NCI-H748 (cell line): ENCODE data around the gene GTF3C2.

Source experiments
- DNase-seq: peaks from one replicate; lab custom pipeline; 2025; ENCODE audit not compliant: unreplicated experiment; lab: John Stamatoyannopoulos, UW

Gene GTF3C2, protein sequence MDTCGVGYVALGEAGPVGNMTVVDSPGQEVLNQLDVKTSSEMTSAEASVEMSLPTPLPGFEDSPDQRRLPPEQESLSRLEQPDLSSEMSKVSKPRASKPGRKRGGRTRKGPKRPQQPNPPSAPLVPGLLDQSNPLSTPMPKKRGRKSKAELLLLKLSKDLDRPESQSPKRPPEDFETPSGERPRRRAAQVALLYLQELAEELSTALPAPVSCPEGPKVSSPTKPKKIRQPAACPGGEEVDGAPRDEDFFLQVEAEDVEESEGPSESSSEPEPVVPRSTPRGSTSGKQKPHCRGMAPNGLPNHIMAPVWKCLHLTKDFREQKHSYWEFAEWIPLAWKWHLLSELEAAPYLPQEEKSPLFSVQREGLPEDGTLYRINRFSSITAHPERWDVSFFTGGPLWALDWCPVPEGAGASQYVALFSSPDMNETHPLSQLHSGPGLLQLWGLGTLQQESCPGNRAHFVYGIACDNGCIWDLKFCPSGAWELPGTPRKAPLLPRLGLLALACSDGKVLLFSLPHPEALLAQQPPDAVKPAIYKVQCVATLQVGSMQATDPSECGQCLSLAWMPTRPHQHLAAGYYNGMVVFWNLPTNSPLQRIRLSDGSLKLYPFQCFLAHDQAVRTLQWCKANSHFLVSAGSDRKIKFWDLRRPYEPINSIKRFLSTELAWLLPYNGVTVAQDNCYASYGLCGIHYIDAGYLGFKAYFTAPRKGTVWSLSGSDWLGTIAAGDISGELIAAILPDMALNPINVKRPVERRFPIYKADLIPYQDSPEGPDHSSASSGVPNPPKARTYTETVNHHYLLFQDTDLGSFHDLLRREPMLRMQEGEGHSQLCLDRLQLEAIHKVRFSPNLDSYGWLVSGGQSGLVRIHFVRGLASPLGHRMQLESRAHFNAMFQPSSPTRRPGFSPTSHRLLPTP

DNA sequence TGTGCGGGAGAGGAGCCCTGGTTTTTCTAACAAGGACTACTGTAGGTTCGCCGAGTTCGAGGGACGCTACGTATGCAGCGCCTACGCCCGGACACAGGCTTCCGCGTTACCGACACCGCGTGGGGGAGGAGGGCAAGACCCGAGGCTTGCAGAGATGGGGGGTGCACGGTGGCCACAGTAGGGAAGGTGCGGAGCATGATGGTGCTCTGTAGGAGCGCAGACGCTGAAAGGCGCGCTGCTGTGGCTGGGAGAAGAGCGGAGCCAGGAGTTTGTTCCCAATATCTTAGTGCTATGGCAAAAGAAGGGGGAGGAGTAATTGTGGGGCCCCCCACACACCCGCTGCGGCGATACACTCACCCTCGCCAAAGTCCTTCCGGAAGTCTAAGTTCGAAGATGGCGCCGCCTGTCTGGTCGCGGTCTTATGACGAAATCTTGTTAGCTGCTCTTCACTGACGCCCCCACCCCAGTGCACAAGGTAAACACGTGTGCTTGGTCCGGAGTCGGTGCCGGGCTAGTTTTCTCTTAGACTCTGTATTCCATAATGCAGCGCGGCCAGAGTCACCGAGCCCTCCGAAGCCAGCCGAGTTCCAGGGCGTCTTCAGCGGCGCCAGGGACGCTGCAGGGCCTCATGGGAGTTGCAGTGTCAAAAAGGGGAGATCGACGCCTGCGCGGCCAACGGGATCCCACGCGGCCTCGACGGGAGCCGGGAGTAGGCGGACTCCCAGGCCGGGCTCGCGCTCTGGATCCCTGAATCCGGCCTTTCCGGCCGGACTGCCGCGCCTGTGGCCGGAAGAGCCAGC lies at the start of gene GTF3C2:
TSS of gene GTF3C2 (minus strand) at position 383 of the 800 bp plus-strand sequence. CDS start 13,210 bp downstream, outside the sequence.
- peak; percentile 99 for DNase-seq

DNA sequence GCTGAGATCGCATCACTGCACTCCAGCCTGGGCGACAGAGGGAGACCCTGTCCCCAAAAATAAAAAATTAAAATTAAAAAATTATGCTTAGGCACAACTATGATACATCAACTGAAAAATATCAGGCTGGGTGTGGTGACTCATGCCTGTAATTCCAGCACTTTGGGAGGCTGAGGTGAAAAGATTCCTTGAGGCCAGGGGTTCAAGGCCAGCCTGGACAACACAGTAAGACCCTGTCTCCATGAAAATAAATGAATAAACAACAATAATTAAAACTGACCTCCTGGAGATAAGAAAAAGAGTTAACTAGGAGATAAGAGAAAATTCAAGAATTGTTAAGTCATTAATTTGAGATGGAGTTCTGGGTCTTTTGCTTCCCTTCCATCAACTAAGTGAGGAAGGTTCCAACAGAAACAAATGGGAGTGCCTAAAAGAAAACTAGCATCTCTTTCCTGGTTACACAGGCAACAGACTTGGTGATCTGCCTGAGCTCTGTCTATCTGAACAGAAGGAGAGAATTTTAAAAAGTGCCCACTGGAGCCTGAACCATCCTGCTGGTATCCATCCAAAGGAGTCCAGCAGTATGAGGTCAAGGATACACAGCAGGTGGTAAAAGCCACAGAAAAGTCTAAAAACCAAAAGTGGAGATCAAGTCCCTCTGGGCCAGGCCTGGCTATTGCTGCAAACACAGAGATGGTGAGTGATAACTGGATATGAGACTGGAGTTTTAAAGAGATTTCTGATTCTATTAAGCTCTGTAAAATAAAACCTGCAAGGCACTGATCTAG lies 44.0 kb upstream of the GTF3C2 start:
- no peak for DNase-seq

DNA sequence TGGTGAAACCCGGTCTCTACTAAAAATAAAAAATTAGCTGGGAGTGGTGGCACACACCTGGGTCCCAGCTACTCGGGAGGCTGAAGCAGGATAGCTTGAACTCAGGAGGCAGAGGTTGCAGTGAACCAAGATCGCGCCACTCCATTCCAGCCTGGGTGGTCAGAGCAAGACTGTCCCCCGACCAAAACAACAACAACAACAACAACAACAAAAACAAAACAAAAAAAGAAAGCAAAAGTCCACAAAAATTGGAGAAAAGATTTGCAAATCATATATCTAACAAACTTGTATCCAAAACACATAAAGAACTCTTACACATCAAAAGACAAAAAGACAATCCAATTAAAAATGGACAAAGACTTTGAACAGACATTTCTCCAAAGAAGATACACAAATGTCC lies 42.4 kb upstream of the GTF3C2 start:
- DNase-seq: no peak

DNA sequence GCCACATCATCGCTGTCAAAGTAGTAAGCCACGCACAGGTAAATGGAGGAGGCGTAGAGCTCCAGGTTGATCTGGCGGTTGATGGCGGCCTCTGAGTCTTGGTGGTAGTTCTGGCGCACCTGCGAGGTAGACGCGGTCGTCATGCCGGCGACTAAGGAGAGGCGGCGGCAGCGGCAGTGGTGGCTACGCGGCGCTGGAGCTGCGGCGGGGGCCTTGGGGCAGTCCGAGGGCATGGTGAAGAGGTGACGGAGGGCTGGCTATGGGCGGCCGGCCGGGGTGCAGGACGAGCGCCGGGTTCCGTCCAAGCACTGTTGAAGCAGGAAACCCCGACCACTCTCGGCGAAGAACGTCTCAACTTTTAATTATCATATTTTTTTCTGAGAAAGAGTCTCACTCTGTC lies 36.7 kb upstream of the GTF3C2 start:
- DNase-seq: no peak

DNA sequence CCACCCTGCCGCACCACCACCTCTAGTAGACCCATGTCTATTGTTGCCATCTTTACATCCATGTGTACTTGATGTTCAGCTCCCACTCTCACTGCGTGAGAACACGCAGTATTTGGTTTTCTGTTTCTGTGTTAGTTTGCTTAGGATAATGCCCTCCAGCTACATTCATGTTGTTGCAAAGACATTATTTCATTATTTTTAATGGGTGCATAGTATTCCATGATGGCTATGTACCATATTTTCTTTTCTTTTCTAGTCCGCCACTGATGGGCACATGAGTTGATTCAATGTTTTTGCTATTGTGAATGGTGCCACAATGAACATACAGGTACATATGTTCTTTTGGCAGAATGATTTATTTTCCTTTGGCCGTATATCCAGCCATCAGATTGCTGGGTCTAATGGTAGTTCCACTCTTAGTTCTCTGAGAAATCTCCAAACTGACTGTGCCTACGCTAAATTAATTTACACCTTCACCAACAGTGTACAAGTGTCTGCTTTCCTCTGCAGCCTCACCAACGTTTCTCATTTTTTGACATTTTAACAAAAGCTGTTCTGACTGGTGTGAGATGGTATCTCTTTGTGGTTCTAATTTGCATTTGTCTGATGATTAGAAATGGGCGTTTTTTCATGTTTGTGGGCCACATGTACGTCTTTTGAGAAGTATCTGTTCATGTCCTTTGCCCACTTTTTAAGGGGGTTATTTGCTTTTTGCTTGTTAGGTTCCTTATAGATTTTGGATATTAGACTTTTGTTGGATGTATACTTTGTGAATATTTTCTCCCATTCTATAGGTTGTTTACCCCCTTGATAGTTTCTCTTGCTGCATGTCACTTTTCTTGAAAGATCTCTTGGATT lies 34.5 kb upstream of the GTF3C2 start:
- DNase-seq: no peak

DNA sequence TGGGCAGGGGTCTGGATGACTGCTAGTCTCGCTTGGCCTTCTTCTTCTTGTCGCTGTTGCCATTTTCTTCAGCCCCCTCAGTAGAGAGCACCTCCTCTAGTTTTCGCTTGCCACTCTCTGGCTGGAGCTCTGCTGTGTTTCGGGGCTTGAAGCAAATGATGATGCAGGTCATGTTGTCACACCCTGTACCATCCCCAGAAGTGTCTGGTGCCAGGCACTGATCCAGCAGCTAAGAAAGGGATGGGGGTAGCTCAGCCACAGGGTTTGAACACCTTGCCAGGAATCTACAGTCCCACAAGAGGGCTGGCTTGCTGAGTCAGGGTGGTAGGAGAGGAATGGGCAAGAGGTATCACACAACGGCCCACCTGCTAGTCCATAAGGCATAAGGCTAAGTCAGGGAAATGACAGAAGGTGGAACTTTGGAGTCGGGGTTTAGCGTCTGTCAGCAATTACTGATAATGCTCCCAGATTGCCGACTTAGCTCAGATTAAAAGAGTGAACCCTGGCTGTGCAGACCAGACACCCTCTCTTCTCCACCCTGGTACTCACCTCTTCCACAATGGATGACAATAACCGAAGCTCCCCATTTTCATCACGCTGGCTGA lies 25.1 kb upstream of the GTF3C2 start:
- DNase-seq: no peak

DNA sequence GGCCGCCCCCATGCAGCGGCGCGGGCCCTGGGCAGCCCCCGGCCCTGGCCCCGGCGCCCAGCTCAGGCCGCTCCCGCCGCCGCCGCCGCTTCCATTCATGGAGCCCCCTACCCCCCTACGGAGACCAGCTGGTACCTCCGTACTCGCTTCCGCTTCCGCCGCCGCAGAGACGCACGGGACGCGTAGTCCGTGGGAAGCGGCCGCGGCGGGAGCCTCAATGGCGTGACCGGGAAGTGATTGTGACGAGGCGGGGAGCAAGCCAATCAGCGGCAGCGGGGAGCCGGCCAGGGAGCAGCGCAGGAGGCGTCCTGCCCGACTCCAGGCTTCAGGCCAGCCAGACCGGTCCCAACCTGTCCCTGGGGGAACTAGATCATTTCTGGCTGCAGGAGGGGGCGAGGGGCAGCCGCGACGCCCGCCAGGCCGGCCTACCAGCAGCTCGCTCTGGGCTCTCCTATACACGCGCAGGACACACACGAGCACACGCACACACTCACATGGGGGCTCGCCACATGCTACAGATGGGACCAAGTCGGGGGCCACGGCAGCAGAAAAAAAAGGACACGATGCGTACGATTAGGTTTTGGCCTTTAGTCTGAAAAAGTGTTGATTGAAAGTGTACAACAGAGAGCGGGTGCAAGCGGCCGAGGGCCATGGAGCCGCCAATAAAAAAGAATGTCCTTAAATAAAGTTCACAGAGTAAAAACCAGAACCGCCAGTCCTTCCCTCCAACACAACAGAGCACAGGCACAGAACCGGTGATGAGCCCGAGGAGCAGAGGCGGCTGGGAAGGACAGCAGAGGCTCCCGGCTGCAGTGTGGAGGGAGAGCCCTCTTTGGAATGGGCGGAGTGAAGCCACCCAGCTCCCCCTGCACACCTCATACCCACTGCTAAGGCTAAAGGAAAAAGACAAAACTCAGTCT lies 24.3 kb upstream of the GTF3C2 start, which contains the start of gene ZNF513:
TSS of gene ZNF513 (minus strand) at position 109 of the 920 bp plus-strand sequence. CDS start 208 bp downstream, outside the sequence.
- peak; percentile 97 for DNase-seq

DNA sequence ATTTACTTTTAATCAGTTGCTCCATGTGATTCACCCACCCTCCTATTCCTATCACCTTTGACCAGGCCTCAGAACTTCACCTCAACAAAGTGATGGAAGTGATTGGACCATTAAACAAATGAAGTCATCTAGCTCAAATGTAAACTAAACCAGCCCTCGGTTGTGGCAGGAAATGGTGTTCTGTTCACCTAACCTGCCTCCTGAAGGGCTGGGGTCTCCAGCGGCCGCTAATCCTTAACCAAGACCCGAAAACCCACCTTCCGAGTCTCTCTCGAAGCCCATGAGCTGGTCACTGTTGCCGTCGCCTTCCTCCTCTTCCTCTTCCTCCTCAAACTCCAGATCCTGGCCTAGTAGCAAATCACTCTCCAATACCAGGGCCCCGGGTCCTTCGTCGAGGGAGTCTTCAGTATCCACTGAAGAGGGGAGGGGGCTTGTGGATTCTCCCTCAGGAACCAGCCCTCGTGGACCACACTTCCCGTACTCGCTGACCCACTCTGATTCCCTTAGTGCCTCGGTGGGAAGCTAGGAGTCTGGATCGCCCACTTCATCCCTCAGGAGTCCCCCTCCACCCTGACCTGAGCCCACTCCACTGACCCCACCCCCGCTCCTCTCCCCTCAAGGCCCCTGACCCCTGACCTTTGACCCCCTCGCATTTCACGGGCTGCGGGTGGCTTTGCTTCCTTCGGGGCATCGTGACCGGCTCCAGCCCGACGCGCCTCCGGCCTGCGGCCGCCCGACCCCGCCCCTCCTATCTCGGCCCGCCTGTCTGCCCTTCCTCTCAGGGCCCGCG lies 23.5 kb upstream of the GTF3C2 start:
- peak; percentile 77 for DNase-seq

DNA sequence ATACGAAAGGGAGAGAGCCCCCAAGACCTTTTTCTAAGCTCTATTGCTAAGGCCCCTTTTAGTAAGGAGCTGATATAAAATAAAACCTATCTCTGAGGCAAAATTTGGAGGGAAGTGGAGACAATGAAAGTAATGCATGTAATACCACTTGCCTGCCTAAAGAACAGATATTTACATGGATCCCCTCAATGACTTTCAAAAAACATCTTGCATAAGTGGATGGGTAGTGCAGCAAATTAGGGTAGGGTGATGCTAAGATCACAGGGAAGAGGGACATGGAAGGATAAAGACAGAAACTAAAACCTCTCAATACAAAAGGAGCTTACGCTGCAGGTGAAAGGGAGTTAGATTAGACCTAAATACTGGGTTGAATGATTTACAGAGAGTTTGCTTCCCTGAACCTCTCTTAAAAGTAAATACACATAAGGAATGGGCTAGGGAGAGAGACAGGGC lies 22.8 kb upstream of the GTF3C2 start:
- no peak for DNase-seq

DNA sequence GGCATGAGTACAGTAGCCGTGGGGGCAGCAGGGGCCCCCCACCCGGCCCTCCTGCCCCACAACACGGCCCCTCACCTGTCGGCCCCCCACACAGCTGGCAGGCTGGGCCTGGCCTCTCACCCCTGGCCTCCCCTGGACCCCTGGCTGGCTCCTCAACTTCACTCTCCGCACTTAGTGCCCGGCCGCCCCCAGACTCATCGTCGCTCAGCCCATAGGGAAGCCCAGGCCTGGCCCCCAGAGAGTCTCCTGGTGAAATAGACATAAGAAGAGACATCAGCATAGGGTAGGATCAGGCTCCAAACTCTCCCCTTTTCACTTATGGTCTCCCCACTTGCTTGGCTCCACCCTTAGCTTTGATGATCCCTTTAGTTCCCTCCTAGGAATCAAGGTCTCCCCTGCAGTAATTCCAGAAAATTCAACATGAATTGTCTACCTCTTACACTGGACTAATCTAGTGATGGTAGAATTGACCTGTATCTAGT lies 22.3 kb upstream of the GTF3C2 start:
- DNase-seq: no peak

DNA sequence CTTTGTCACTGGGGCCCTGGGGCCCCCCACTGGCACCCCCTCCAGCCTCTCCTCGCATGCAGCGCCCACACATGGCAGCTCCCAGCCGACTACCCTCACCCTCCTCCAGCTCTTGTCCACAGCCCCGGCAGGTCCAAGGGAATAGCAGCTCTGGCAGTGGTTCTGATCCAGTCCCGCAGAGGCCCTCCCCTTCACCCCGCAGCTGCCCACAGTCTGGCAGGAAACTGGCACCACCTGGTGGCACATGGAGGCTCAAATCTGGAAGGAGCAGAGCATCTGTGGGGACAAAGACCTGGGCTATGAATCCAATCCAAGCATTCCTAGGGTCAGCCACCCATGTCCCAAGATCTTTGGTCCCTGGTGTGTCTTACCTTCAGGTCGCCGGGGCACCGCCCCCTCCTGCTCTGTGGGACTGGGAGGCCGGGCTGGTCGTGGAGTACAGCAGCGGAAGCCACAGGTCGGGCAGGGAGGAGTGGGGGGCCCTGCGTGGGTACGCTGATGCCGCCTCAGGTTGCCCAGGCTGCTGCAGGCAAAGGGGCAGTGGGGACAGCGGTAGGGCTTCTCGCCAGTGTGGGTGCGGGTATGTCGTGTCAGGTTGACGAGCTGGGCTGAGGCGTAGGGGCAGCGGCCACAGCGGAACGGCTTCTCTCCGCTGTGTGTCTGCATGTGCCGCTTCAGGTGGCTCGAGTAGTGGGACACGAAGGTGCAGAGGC lies 21.7 kb upstream of the GTF3C2 start:
- no peak for DNase-seq

DNA sequence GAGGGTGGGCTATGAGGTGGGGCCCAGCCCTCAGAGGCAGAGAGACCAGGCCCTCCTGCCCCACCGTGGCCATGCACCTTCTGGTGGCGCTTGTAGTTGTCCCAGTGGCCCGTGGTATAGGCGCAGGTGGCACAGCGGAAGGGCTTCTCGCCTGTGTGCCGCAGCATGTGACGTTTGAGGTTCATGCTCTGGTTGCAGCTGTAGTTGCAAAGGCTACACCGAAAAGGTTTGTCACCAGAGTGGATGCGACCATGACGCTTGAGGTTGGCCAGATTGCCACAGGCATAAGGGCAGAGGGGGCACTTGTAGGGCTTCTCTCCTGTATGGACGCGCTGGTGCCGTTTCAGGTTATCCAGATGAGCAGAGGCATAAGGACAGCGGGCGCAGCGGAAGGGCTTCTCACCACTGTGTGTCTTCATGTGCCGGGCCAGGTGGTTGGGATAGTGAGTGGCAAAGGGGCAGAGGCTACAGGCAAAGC lies 21.1 kb upstream of the GTF3C2 start:
- DNase-seq: no peak

DNA sequence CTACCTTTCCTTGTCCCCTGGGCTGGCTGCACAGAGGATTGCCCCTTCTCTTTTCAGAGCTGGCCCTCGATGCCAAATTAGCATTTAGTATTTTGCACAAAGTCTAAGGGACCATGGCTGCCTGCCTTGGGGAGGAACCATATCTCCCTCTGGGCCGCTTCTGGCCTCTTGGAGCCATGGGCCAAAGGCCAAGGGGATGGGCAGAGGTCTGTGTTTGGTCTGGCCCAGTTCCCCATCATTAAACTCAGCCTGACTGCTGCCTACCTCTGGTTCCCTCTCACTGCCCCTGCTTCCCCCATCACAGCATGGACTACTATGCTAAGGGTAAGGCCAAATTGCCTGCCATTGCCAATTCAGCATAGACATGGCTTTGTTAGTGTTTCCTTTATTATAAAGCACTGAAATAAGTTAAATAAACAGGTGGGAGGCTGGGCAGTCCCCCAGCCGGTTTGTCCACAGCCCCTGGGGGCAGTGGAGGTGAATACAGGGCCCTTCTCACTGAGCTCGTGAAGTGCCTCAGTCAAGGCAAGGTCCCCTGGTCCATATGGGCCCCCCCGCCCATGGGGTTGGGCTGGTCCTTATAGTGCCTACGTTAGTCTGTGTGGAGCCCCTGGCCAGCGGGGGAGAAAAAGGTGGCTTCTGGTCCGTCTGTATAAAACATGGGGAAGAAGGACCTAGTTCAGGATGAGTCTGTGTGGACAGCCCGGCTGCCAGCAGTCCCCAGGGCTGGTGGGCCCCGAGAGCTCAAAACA lies 20.5 kb upstream of the GTF3C2 start:
- no peak for DNase-seq

DNA sequence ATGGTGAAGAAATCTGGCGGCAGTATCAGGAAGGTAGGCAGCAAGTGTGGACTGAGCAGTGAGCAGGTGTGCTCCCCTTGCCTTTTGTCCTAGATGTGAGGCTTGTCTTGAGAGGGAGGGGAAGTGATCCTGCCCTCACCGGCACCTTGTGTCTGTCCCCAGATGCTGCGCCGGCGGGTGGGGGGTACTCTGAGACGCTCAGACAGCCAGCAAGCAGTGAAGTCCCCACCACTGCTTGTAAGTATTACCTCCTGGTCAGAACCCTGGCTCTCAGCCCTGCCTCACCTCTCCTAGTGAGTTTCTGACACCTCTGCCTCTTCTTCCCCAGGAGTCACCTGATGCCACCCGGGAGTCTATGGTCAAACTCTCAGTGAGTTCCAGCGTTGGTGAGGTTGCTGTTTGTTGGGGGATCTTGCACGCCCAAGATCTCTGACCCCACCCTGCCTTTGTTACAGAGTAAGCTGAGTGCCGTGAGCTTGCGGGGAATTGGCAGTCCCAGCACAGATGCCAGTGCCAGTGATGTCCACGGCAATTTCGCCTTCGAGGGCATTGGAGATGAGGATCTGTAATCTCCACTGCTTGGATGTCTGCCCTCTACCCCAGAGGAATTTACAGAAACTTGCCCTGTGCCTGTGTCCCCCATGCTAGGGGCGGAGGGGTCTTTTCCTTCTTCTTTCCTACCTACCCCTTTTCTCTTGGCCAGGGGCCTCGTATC lies 19.7 kb upstream of the GTF3C2 start:
- DNase-seq: no peak
